WTC11 (cell line): Measurements from ENCODE around the gene FBXO48. TPM values are rescaled to one million over a fixed set of nuclear protein-coding genes. Genes with fewer than 3 reads are reported as not detected.
A peak's percentile ranks its signal among the peaks of the same experiment; 100 is the strongest.

Experiments
- ATAC-seq: fragments of 200-7000 bp; cut with Tn5 transposase; 2 replicates; pipeline ENCODE4 v1.10.0; 2021; ENCODE audit warnings: mild to moderate bottlenecking, moderate library complexity
- CTCF ChIA-PET: fragments of 300-600 bp; sonication (Branson Sonifier 250); formaldehyde crosslinking; loops from one replicate; lab custom pipeline; 2021; ENCODE audit warnings: antibody characterized with exemption; lab: Charles Lee
- POLR2A ChIA-PET: fragments of 350-600 bp; sonication (Branson Sonifier 250); formaldehyde crosslinking; loops from one replicate; lab custom pipeline; 2021; ENCODE audit warnings: antibody characterized with exemption; lab: Charles Lee
- DNase-seq: peaks from one replicate; pipeline ENCODE4 v3.0.0; 2021; ENCODE audit warnings: low spot score
- H3K27ac Mint-ChIP-seq: 2 replicates; pipeline ENCODE4 v1.8.0; 2021; ENCODE audit warnings: mixed read lengths
- H3K27me3 Mint-ChIP-seq: 2 replicates; pipeline ENCODE4 v1.8.0; 2021; ENCODE audit warnings: low read depth, mild to moderate bottlenecking, moderate library complexity, mixed read lengths
- H3K36me3 Mint-ChIP-seq: 2 replicates; pipeline ENCODE4 v1.8.0; 2021; ENCODE audit warnings: mixed read lengths
- H3K4me1 Mint-ChIP-seq: 2 replicates; pipeline ENCODE4 v1.8.0; 2022; ENCODE audit warnings: mixed read lengths
- H3K4me3 Mint-ChIP-seq: 2 replicates; pipeline ENCODE4 v1.8.0; 2021; ENCODE audit warnings: mild to moderate bottlenecking, moderate library complexity, mixed read lengths
- H3K9me3 Mint-ChIP-seq: 2 replicates; pipeline ENCODE4 v1.8.0; 2021; ENCODE audit warnings: mixed read lengths
- CREB1 ChIP-seq: sonication (generic); formaldehyde crosslinking; IDR thresholded peaks from 2 replicates; pipeline ENCODE4 v1.8.0; 2023; ENCODE audit warnings: mild to moderate bottlenecking, missing genetic modification reagents
- CTCF ChIP-seq: fragments of 200-600 bp; IDR thresholded peaks from 2 replicates; pipeline ENCODE4 v1.8.0; 2022; ENCODE audit warnings: antibody characterized with exemption
- GABPB1 ChIP-seq: sonication (generic); formaldehyde crosslinking; IDR thresholded peaks from 2 replicates; pipeline ENCODE4 v1.8.1; 2023; ENCODE audit warnings: mild to moderate bottlenecking, missing genetic modification reagents
- IRF1 ChIP-seq: sonication (generic); formaldehyde crosslinking; IDR thresholded peaks from 2 replicates; pipeline ENCODE4 v1.8.0; 2023; ENCODE audit warnings: missing genetic modification reagents
- IRF2 ChIP-seq: sonication (generic); formaldehyde crosslinking; IDR thresholded peaks from 2 replicates; pipeline ENCODE4 v1.8.0; 2022; ENCODE audit warnings: low read depth, missing genetic modification reagents, borderline replicate concordance
- MXD4 ChIP-seq: fragments of 250-450 bp; sonication (Bioruptor Pico); IDR thresholded peaks from 2 replicates; pipeline ENCODE4 v1.8.0; 2021; ENCODE audit warnings: mild to moderate bottlenecking, moderate library complexity, borderline replicate concordance
- NFYB ChIP-seq: sonication (generic); formaldehyde crosslinking; conservative IDR thresholded peaks from 2 replicates; pipeline ENCODE4 v1.8.0; 2022; ENCODE audit warnings: low read depth, missing genetic modification reagents
- NR2C2 ChIP-seq: sonication (generic); formaldehyde crosslinking; IDR thresholded peaks from 2 replicates; pipeline ENCODE4 v1.8.0; 2022; ENCODE audit warnings: mild to moderate bottlenecking, missing genetic modification reagents
- NR3C1 ChIP-seq: sonication (generic); formaldehyde crosslinking; conservative IDR thresholded peaks from 2 replicates; pipeline ENCODE4 v1.8.1; 2023; ENCODE audit warnings: low read depth, mild to moderate bottlenecking, missing genetic modification reagents
- RORB ChIP-seq: fragments of 250-450 bp; sonication (Bioruptor Pico); IDR thresholded peaks from 2 replicates; pipeline ENCODE4 v1.9.0; 2021; ENCODE audit warnings: mild to moderate bottlenecking
- SMAD4 ChIP-seq: sonication (generic); formaldehyde crosslinking; IDR thresholded peaks from 2 replicates; pipeline ENCODE4 v1.8.0; 2022; ENCODE audit warnings: mild to moderate bottlenecking, missing genetic modification reagents
- TEAD1 ChIP-seq: sonication (generic); formaldehyde crosslinking; IDR thresholded peaks from 2 replicates; pipeline ENCODE4 v1.8.0; 2022; ENCODE audit warnings: mild to moderate bottlenecking, missing genetic modification reagents
- ZNF121 ChIP-seq: sonication (generic); formaldehyde crosslinking; IDR thresholded peaks from 2 replicates; pipeline ENCODE4 v1.8.0; 2023; ENCODE audit warnings: missing genetic modification reagents
- ZNF263 ChIP-seq: sonication (generic); formaldehyde crosslinking; IDR thresholded peaks from 2 replicates; pipeline ENCODE4 v1.8.1; 2022; ENCODE audit warnings: low read depth, mild to moderate bottlenecking, moderate library complexity, missing genetic modification reagents
- total RNA-seq: library from RNA; stranded (reverse); gene quantifications from 3 replicates; pipeline ENCODE4 v1.2.3, GENCODE V29; 2021
- TF ChIP-seq, protein P1 (sequence below): sonication (generic); formaldehyde crosslinking; IDR thresholded peaks from 2 replicates; pipeline ENCODE4 v1.8.1; 2022; ENCODE audit warnings: low read depth, missing genetic modification reagents, borderline replicate concordance
- TF ChIP-seq, protein P2 (sequence below): sonication (generic); formaldehyde crosslinking; IDR thresholded peaks from 2 replicates; pipeline ENCODE4 v1.8.1; 2022; ENCODE audit warnings: mild to moderate bottlenecking, missing genetic modification reagents, moderate library complexity, borderline replicate concordance
- TF ChIP-seq, protein P3 (sequence below): sonication (generic); formaldehyde crosslinking; IDR thresholded peaks from 2 replicates; pipeline ENCODE4 v1.8.0; 2022; ENCODE audit warnings: mild to moderate bottlenecking, missing genetic modification reagents
- TF ChIP-seq, protein P4 (sequence below): sonication (generic); formaldehyde crosslinking; IDR thresholded peaks from 2 replicates; pipeline ENCODE4 v1.8.1; 2023; ENCODE audit warnings: mild to moderate bottlenecking, missing genetic modification reagents, moderate library complexity
- TF ChIP-seq, protein P5 (sequence below): fragments of 250-450 bp; sonication (Bioruptor Pico); IDR thresholded peaks from 2 replicates; pipeline ENCODE4 v2.1.2; 2022; ENCODE audit warnings: mild to moderate bottlenecking, moderate library complexity
- TF ChIP-seq, protein P6 (sequence below): sonication (generic); formaldehyde crosslinking; IDR thresholded peaks from 2 replicates; pipeline ENCODE4 v1.8.0; 2022; ENCODE audit warnings: mild to moderate bottlenecking, missing genetic modification reagents

Gene FBXO48
- total RNA-seq, 1 experiment from 2014 or later: 1.3 TPM

DNA sequence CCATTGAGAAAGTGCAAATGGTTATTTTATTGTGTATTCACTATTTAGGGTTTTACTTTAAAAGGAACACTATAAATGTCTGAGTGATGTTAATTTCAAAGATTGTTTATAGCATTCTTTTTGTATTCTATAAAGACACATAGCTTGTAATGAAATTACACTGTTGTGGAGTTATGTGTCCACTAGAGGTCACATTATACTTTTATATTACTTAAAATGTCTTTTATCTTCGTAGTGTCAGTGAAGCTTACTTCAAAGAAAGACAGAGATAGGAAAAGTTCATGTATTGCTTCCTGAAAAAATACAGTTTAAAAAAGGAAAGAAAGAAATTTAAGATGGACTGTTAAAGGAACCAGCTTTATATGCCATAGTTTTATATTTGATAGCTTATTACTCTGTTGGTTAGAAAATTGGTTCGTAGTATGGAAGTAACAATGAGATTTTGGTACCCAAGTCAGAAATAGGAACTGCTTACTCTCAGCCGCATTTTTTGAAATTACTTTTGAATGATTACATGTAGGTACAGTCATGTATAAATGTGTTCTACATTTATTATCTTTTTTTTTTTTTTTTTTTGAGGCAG lies 20.8 kb upstream of the FBXO48 start:
- POLR2A ChIA-PET: no interaction called here
- CTCF ChIA-PET: interaction anchor here (0.7 to 1.7 kb wide), 27 partner anchors 10 to 818 kb away, joined by 3 to 21 read pairs (median 4); partner anchors contain the start of genes APLF and FBXO48
- Mint-ChIP-seq H3K27me3 (no peaks in the 10 kb centered on the region), H3K27ac (no peak overlapping the region), H3K4me1 (no peaks in the 10 kb centered on the region), H3K36me3 (no peaks in the 10 kb centered on the region), H3K9me3 (peaks cover under 1% of the 10 kb centered on the region), H3K4me3 (no peak overlapping the region)
- TF ChIP-seq, protein P1, sequence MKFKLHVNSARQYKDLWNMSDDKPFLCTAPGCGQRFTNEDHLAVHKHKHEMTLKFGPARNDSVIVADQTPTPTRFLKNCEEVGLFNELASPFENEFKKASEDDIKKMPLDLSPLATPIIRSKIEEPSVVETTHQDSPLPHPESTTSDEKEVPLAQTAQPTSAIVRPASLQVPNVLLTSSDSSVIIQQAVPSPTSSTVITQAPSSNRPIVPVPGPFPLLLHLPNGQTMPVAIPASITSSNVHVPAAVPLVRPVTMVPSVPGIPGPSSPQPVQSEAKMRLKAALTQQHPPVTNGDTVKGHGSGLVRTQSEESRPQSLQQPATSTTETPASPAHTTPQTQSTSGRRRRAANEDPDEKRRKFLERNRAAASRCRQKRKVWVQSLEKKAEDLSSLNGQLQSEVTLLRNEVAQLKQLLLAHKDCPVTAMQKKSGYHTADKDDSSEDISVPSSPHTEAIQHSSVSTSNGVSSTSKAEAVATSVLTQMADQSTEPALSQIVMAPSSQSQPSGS (CRISPR knock-in tag): no peak
- no peak for TF ChIP-seq MXD4
- TF ChIP-seq IRF1 (CRISPR knock-in tag): no peak
- TF ChIP-seq, protein P2, sequence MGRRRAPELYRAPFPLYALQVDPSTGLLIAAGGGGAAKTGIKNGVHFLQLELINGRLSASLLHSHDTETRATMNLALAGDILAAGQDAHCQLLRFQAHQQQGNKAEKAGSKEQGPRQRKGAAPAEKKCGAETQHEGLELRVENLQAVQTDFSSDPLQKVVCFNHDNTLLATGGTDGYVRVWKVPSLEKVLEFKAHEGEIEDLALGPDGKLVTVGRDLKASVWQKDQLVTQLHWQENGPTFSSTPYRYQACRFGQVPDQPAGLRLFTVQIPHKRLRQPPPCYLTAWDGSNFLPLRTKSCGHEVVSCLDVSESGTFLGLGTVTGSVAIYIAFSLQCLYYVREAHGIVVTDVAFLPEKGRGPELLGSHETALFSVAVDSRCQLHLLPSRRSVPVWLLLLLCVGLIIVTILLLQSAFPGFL (CRISPR knock-in tag): no peak
- TF ChIP-seq NFYB (CRISPR knock-in tag): no peak
- no peak for TF ChIP-seq TEAD1
- TF ChIP-seq CREB1 (CRISPR knock-in tag): no peak
- TF ChIP-seq, protein P3, sequence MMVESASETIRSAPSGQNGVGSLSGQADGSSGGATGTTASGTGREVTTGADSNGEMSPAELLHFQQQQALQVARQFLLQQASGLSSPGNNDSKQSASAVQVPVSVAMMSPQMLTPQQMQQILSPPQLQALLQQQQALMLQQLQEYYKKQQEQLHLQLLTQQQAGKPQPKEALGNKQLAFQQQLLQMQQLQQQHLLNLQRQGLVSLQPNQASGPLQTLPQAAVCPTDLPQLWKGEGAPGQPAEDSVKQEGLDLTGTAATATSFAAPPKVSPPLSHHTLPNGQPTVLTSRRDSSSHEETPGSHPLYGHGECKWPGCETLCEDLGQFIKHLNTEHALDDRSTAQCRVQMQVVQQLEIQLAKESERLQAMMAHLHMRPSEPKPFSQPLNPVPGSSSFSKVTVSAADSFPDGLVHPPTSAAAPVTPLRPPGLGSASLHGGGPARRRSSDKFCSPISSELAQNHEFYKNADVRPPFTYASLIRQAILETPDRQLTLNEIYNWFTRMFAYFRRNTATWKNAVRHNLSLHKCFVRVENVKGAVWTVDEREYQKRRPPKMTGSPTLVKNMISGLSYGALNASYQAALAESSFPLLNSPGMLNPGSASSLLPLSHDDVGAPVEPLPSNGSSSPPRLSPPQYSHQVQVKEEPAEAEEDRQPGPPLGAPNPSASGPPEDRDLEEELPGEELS (CRISPR knock-in tag): no peak
- TF ChIP-seq ZNF263 (CRISPR knock-in tag): no peak
- TF ChIP-seq, protein P4, sequence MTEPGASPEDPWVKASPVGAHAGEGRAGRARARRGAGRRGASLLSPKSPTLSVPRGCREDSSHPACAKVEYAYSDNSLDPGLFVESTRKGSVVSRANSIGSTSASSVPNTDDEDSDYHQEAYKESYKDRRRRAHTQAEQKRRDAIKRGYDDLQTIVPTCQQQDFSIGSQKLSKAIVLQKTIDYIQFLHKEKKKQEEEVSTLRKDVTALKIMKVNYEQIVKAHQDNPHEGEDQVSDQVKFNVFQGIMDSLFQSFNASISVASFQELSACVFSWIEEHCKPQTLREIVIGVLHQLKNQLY (CRISPR knock-in tag): no peak
- TF ChIP-seq IRF2 (CRISPR knock-in tag): no peak
- DNase-seq (no peak), ATAC-seq (no peak)

GRCh38 chr2:68483011-68483410 lies 15.9 kb upstream of the FBXO48 start:
- no peak for DNase-seq
- TF ChIP-seq SMAD4 (CRISPR knock-in tag): no peak
- TF ChIP-seq, protein P5, sequence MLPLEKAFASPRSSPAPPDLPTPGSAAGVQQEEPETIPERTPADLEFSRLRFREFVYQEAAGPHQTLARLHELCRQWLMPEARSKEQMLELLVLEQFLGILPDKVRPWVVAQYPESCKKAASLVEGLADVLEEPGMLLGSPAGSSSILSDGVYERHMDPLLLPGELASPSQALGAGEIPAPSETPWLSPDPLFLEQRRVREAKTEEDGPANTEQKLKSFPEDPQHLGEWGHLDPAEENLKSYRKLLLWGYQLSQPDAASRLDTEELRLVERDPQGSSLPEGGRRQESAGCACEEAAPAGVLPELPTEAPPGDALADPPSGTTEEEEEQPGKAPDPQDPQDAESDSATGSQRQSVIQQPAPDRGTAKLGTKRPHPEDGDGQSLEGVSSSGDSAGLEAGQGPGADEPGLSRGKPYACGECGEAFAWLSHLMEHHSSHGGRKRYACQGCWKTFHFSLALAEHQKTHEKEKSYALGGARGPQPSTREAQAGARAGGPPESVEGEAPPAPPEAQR (CRISPR knock-in tag): no peak
- TF ChIP-seq, protein P6, sequence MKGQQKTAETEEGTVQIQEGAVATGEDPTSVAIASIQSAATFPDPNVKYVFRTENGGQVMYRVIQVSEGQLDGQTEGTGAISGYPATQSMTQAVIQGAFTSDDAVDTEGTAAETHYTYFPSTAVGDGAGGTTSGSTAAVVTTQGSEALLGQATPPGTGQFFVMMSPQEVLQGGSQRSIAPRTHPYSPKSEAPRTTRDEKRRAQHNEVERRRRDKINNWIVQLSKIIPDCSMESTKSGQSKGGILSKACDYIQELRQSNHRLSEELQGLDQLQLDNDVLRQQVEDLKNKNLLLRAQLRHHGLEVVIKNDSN (CRISPR knock-in tag): no peak
- no peak for TF ChIP-seq GABPB1 (CRISPR knock-in tag)
- TF ChIP-seq NR3C1 (CRISPR knock-in tag): no peak
- no peak for TF ChIP-seq ZNF121 (CRISPR knock-in tag)
- no peak for TF ChIP-seq CTCF
- no peak for TF ChIP-seq RORB (CRISPR knock-in tag)
- TF ChIP-seq NR2C2 (CRISPR knock-in tag): no peak
- Mint-ChIP-seq H3K4me3 (no peak overlapping the region), H3K36me3 (no peaks in the 10 kb centered on the region), H3K27me3 (no peaks in the 10 kb centered on the region), H3K27ac (no peak overlapping the region), H3K4me1 (no peaks in the 10 kb centered on the region), H3K9me3 (no peaks in the 10 kb centered on the region)
- ATAC-seq: peak; percentile 82
- CTCF ChIA-PET: interaction anchor here (0.6 to 1.6 kb wide), 5 partner anchors 16 to 269 kb away, joined by 3 to 7 read pairs (median 4); partner anchors contain the start of gene FBXO48
- POLR2A ChIA-PET: no interaction called here
